HG03108 (cell line): ENCODE measurements around the gene HS6ST3.
"Not testable (repeated sequence)": the region's sequence is repeated elsewhere in the genome, so short reads cannot be mapped to it uniquely, and the experiment has no call there.

ENCODE experiments used
- ATAC-seq: cut with Tn5 transposase; IDR thresholded peaks from one replicate; pipeline ENCODE4 v1.9.1; 2021; ENCODE audit warnings: moderate library complexity; ENCODE audit not compliant: unreplicated experiment

HS6ST3 gene

DNA sequence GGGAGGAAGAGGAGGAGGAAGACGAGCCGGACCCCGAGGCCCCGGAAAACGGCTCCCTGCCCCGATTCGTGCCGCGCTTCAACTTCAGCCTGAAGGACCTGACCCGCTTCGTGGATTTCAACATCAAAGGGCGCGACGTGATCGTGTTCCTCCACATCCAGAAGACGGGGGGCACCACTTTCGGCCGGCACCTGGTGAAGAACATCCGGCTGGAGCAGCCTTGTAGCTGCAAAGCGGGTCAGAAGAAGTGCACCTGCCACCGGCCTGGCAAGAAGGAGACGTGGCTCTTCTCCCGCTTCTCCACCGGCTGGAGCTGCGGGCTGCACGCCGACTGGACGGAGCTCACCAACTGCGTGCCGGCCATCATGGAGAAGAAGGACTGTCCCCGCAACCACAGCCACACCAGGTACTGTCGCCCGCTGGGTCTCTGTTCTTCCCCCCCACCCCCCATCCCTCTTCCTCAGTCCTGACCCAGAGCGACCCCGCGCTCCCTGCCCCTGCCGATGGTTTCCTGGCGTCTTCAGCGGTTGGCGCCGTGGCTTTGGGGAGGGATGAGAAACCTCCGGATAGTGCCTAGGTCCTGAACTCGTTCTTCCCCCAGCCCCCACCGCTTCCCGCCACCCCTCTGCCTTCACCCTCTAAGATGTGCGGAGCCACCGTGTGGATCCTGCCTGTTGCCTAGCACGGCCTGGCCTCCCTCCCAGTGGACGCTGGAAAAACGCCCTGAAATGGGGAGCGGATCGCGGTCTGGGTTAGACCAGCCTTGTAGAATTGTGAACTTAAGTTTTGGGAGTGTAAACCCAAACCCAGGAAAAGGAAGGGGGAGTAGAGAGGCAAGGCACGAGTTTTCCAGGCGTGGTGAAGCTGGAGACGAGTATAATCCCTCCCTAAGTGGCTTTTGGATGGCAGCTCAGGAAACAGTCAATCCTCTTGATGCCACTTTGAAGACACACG lies 1.5 kb downstream of the HS6ST3 start:
- ATAC-seq = no peak

- no peak for ATAC-seq
Measured at GRCh38 chr13:96093296-96094006, 3.5 kb downstream of the HS6ST3 start.

- no peak for ATAC-seq
Measured at GRCh38 chr13:96100457-96101220, 10.7 kb downstream of the HS6ST3 start.

- ATAC-seq = no peak
Measured at GRCh38 chr13:96104516-96104915, 14.6 kb downstream of the HS6ST3 start.

GRCh38 chr13:96108072-96108471 lies 18.2 kb downstream of the HS6ST3 start:
- not testable (repeated sequence) for ATAC-seq

DNA sequence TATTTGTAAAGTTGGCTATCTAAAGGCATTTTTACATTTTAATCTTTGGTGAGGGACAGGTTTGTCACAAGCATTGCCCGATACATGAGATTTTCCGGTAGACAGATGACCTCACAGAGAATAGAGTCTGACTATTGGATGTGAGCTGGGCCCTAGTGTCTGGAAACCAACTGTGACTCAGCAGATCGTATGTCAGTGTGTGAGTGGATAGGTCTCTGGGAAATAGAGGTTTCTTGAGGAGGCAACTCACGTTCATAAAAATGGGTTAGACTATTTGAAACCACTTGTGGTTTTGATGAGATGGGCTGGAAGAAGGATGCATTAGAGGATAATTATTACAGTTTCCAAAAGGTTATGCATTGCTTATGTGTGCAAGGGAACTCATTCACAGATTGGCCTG lies 19.2 kb downstream of the HS6ST3 start:
- no peak for ATAC-seq

DNA sequence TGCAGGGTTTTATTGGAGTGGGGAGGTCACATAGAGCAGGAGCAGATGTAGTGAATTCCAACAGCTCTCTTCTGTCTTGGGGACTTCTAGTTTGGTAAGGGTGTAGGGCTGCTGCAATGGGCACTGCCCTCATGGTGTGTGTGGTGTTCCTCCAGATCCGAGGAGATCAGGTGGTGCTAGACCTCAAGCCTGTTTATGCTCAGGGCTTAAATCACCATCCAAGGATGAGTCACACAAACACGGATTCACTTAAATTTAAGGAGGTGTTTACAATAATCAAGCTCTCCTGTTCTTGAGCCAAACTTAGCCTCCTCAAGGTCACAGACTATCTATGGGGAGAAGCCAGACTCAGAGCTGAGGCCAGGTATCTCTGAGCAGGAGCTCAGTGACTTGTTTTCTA lies 23.0 kb downstream of the HS6ST3 start:
- no peak for ATAC-seq

DNA sequence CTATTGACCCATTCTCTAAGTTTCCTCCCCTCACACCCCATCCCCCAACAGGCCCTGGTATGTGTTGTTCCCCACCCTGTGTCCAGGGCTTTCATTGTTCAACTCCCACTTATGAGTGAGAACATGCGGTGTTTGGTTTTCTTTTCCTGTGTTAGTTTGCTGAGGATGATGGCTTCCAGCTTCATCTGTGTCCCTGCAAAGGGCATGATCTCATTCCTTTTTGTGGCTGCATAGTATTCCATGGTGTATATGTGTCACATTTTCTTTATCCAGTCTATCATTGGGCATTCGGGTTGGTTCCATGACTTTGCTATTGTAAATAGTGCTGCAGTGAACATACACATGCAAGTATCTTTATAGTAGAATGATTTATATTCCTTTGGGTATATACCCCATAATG lies 25.5 kb downstream of the HS6ST3 start:
- not testable (repeated sequence) for ATAC-seq

- ATAC-seq = no peak
Measured at GRCh38 chr13:96119921-96120320, 30.0 kb downstream of the HS6ST3 start.

- no peak for ATAC-seq
Measured at GRCh38 chr13:96130818-96131340, 41.0 kb downstream of the HS6ST3 start.

DNA sequence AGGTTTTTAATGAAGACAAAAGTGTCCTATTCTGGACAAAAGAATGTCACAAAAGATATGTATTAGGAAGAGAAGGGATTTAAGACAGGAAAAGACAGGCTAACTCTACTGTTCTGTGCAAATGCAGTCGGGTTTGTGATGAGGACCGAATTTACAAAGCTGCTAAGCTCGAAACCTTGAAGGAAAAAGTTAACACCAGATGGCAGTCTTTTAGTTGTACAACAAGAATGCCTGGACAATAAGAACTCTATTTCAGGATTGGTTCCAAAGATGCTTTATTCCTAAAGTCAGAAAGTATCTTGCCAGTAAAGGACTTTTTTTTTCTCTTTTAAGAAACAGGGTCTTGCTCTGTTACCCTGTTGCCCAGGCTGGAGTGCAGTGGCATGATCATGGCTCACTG lies 51.1 kb downstream of the HS6ST3 start:
- ATAC-seq = no peak

DNA sequence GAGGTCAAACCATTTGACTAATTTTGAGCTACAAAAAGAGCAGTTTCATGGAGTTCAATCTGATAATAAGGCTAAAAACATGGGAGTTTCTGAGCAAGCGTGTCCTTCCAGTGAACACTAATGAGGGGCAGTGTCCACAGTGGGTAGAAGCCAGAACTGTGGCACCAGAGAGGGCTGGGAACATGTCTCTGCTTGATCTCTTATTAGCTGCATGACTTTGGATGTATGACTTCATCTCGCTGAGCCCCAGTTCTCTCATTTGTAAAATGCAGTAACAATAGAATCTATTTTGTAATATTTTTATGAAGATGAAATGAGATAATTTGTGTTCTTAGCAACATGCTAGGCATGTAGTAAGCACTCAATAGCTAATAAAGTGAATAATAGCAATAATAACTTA lies 69.8 kb downstream of the HS6ST3 start:
- no peak for ATAC-seq

GRCh38 chr13:96161141-96161540 lies 71.2 kb downstream of the HS6ST3 start:
- no peak for ATAC-seq

- no peak for ATAC-seq
Measured at GRCh38 chr13:96165840-96166239, 75.9 kb downstream of the HS6ST3 start.

DNA sequence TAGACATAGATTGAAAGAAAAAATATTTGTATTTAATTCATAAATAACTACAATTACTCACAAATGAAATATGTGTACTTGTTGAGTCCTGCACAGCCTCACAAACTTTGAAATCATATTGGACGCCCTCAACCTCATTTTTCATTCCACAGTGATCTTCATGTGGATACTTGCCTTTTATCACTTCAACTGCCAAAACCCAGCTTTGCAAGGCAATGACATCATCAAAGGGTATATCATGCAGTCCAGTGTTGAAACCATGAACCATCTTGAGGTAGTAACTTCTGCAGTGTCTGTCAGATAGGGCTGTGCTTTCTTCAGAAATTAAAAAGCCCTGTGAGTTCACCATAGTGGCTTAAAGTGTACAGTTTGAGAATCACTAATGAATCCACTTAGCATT lies 82.2 kb downstream of the HS6ST3 start:
- no peak for ATAC-seq

DNA sequence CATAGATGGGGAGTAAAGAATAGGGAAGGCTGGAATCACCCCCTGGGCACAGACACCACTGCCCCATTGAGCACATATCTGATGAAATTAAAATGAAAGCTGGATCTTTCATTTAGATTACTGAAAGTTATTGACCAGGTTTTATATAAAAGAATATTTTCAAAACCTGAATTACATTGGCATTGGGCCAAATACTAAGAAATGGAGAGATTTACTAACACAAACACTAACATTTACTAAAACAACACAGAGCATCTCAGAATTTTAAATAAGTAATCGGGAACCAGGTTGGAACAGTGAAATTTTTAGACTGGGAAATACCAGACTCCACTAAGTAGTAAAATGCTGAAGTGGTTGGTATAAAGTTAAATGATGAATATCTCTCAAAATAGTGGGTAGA lies 88.9 kb downstream of the HS6ST3 start:
- no peak for ATAC-seq

GRCh38 chr13:96179309-96179708 lies 89.4 kb downstream of the HS6ST3 start:
- ATAC-seq = no peak

DNA sequence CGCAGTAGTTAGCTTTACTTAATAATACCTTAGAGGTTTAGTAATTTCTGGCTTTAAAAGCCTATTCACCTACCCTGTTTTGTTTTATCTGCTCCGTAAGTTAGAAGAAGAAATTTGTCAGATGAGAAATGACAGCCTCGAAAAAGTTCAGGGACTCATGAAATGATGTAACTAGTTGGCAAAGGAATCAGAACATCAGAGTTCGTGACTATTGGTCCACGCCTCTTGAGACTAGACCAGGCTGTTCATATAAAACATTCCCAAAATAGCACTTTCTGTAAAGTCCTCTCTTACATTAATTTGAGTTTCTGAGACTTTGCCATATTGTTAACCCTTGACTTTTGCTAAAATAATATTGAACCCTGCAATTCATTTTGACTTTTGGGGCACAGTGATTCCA lies 92.0 kb downstream of the HS6ST3 start:
- no peak for ATAC-seq

- no peak for ATAC-seq
Measured at GRCh38 chr13:96185818-96186217, 95.9 kb downstream of the HS6ST3 start.

DNA sequence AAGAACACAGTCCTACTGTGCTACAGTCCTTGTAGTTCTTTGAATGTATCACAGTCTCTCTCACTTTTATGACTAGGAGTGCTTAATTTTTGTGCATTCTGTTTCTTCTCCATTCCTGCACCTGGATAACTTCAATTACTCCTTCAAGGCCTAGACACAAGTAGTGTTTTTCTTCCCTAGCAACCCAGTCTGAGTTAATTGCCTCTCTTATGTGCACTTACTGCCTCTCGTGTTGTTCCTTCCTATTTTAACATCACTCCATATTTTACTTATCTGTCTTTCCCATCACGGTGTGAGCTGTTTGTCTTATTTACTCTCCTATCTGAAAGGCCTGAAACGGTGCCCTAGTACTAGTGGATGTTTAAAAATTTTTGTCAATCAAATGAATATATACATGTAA lies 101.5 kb downstream of the HS6ST3 start:
- ATAC-seq = no peak

- ATAC-seq = no peak
Measured at GRCh38 chr13:96193728-96194310, 103.9 kb downstream of the HS6ST3 start.
